Measurements from ENCODE around the gene PRDM5. TPM values are rescaled to one million over a fixed set of nuclear protein-coding genes. Genes with fewer than 3 reads are reported as not detected.

PRDM5 gene
- total RNA-seq, 6 experiments from 2014 or later = 0.20 to 0.64 (median 0.36) TPM

DNA sequence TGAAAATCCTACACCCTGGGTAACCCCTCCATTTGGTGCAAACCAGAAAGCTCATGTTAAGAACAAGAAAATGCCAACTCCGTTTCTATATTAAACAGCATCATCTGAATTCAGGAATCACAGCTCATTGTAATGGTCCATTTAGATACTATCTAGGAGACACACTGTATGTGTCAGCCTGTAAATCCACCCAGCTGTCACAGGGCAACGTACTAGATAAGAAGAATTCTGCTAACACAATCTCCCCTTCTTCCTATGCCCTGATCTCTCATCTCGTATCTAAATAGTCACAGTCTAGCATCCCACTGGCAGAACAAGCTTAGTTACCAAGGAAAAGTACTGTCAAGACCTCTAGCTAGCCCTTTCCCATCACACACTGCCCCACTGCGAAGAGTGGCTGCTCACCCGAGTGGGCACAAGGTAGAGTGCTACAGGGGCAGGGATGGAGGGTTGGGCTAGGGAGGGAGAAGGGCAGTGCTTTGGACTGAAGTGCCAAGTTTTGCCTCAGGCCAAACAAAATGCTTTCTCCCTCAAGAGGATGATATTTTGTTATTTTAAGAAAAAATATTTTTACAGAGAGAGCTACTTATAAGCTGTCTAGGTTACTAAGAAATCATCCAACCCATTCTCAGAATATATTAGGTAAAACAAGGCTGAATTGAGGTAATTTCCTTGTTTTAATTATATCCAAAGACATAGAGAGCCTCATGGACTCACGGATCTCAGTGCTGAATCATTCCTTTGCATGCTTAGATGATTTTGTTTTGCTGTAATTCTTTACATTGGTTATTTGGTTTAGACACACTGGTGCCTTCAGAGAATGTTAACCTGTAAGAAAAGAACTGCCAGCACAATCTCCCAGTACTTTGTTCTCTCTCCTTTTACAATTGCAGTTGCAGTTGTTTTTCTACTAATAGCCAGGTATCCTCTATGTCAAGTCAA, 196.6 kb downstream of the PRDM5 start:
- 53% methylated on average over 5 of the region's 6 CpGs for WGBS (ENCODE audit: insufficient coverage, low coverage, low lambda C conversion rate, missing lambda C conversion rate)
- no peaks in the 10 kb centered on the region for H3K4me1 ChIP-seq
- no peak overlapping the region for H3K4me3 ChIP-seq
- H3K27me3 ChIP-seq = no peaks in the 10 kb centered on the region
- ATAC-seq (no peak), DNase-seq (no peak)
- H3K27ac ChIP-seq = no peak overlapping the region
- no peak for TF ChIP-seq POLR2A (IDR thresholded peaks at IDR 0.05)
- no peaks in the 10 kb centered on the region for H3K9me3 ChIP-seq
- H3K36me3 ChIP-seq = no peaks in the 10 kb centered on the region
- intact Hi-C loops (cut with DNase I) = no loop called here

- no peak for DNase-seq
- H3K27me3 ChIP-seq = no peaks in the 10 kb centered on the region
- 85% methylated on average over 2 of the region's 2 CpGs for WGBS (ENCODE audit: insufficient coverage, low coverage, low lambda C conversion rate, missing lambda C conversion rate)
- intact Hi-C loops (cut with DNase I) = no loop called here
- no peak overlapping the region for H3K4me3 ChIP-seq
- no peaks in the 10 kb centered on the region for H3K9me3 ChIP-seq
- no peak overlapping the region for H3K27ac ChIP-seq
- no peak for TF ChIP-seq CTCF (IDR thresholded peaks at IDR 0.05)
- no peak for TF ChIP-seq POLR2A (IDR thresholded peaks at IDR 0.05)
- no peak for ATAC-seq
- H3K36me3 ChIP-seq = no peaks in the 10 kb centered on the region
- H3K4me1 ChIP-seq = no peaks in the 10 kb centered on the region
These were observed 197.9 kb downstream of the PRDM5 start for GRCh38 chr4:120724656-120725055.

DNA sequence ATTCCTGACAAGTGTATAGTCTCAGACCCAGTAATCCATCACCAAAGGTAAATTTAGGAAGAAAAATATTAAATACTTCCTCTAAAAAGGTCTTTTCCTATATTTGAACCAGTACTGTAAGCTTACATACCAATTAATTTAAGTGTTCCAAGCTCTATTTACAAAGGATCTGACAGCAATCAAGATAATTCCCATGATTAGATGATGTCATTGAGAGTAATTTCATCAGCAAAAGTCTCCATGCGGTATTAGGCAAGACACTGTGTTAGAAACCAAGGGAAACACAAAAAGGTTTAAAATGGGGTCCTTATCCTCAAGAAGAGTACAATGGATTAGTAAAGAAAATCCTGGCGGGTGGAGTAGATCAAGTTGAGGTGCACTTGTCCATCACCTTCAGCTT, 198.5 kb downstream of the PRDM5 start:
- TF ChIP-seq POLR2A (IDR thresholded peaks at IDR 0.05) (no peak), CTCF (IDR thresholded peaks at IDR 0.05) (no peak)
- H3K4me3 ChIP-seq = no peak overlapping the region
- no peaks in the 10 kb centered on the region for H3K9me3 ChIP-seq
- DNase-seq (no peak), ATAC-seq (no peak)
- intact Hi-C loops (cut with DNase I) = no loop called here
- H3K27me3 ChIP-seq = no peaks in the 10 kb centered on the region
- no peaks in the 10 kb centered on the region for H3K36me3 ChIP-seq
- H3K27ac ChIP-seq = no peak overlapping the region
- no peaks in the 10 kb centered on the region for H3K4me1 ChIP-seq
- WGBS (ENCODE audit: insufficient coverage, low coverage, low lambda C conversion rate, missing lambda C conversion rate) = 64% methylated on average over 2 of the region's 2 CpGs

- ATAC-seq = no peak
- H3K27me3 ChIP-seq = no peaks in the 10 kb centered on the region
- intact Hi-C loops (cut with DNase I) = no loop called here
- no peak for DNase-seq
- TF ChIP-seq CTCF (IDR thresholded peaks at IDR 0.05) = no peak
- TF ChIP-seq POLR2A (IDR thresholded peaks at IDR 0.05) = no peak
- H3K9me3 ChIP-seq = no peaks in the 10 kb centered on the region
- no peaks in the 10 kb centered on the region for H3K36me3 ChIP-seq
- H3K4me1 ChIP-seq = no peaks in the 10 kb centered on the region
- 66% methylated on average over 3 of the region's 3 CpGs for WGBS (ENCODE audit: insufficient coverage, low coverage, low lambda C conversion rate, missing lambda C conversion rate)
- no peak overlapping the region for H3K4me3 ChIP-seq
- no peak overlapping the region for H3K27ac ChIP-seq
These were observed 199.4 kb downstream of the PRDM5 start for GRCh38 chr4:120723105-120723504.

DNA sequence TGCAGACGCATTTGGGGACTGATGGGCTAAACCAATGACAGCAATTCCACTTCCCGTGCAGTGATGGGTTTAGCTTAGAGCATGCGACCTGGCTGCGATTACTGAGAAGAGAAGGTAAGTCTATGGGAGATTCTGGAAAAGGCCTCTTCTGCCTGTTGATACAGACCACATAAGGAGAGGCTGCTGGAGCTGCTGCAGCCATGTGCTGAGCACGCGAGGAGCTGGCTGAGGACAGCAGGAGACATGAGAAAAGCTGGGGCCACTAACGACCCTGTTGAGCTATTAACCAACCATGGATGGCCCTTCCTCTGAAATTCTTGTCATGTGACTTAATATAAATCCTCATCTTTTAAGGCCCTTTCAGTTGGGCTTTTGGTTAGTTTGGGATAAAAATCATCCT, 199.9 kb downstream of the PRDM5 start:
- intact Hi-C loops (cut with DNase I) = no loop called here
- no peak for TF ChIP-seq CTCF (IDR thresholded peaks at IDR 0.05)
- TF ChIP-seq POLR2A (IDR thresholded peaks at IDR 0.05) = no peak
- ATAC-seq (no peak), DNase-seq (no peak)
- no peaks in the 10 kb centered on the region for H3K9me3 ChIP-seq
- H3K36me3 ChIP-seq = no peaks in the 10 kb centered on the region
- H3K4me1 ChIP-seq = no peaks in the 10 kb centered on the region
- H3K4me3 ChIP-seq = no peak overlapping the region
- no peaks in the 10 kb centered on the region for H3K27me3 ChIP-seq
- no peak overlapping the region for H3K27ac ChIP-seq
- 72% methylated on average over 5 of the region's 7 CpGs for WGBS (ENCODE audit: insufficient coverage, low coverage, low lambda C conversion rate, missing lambda C conversion rate)

Measured in right lobe of liver (tissue), 6 donors.